NB4 (cell line): ENCODE results near the gene RTCA.
"Not testable (repeated sequence)": the region's sequence is repeated elsewhere in the genome, so short reads cannot be mapped to it uniquely, and the experiment has no call there.

Experiments
- DNase-seq: peaks from one replicate; pipeline ENCODE4 v3.0.0; 2010; ENCODE audit warnings: low read depth
- H3K4me3 ChIP-seq: one replicate; pipeline ENCODE4 v1.5.1; 2011; ENCODE audit warnings: mild to moderate bottlenecking, low read depth, low read length, moderate library complexity
- CTCF ChIP-seq: IDR thresholded peaks from one replicate; pipeline ENCODE4 v1.5.1; 2012; ENCODE audit warnings: low read depth, low read length
- MAX ChIP-seq: IDR thresholded peaks from 2 replicates; pipeline ENCODE4 v1.6.1; 2011; ENCODE audit warnings: low read depth, low read length
- MYC ChIP-seq: IDR thresholded peaks from 2 replicates; pipeline ENCODE4 v1.6.1; 2011; ENCODE audit warnings: low read depth, low read length
- POLR2A ChIP-seq: IDR thresholded peaks from 2 replicates; pipeline ENCODE4 v1.6.1; 2011; ENCODE audit warnings: mild to moderate bottlenecking; ENCODE audit not compliant: insufficient read length; ENCODE audit errors: extremely low read depth

RTCA gene

GRCh38 chr1:100229681-100230443, 36.2 kb upstream of the RTCA start:
- TF ChIP-seq CTCF, result no peak
- TF ChIP-seq MAX, result no peak
- TF ChIP-seq POLR2A, result no peak
- no peak for TF ChIP-seq MYC
- DNase-seq, result no peak
- no peak overlapping the region for H3K4me3 ChIP-seq

GRCh38 chr1:100230765-100231164, 35.3 kb upstream of the RTCA start:
- H3K4me3 ChIP-seq, result no peak overlapping the region
- no peak for DNase-seq
- TF ChIP-seq CTCF, result no peak
- no peak for TF ChIP-seq MAX
- no peak for TF ChIP-seq MYC
- TF ChIP-seq POLR2A, result no peak

- no peak for TF ChIP-seq CTCF
- TF ChIP-seq MAX, result no peak
- TF ChIP-seq POLR2A, result no peak
- no peak overlapping the region for H3K4me3 ChIP-seq
- DNase-seq, result no peak
These were observed 34.3 kb upstream of the RTCA start for GRCh38 chr1:100231721-100232120.

- TF ChIP-seq CTCF (no peak), MYC (no peak)
- no peak overlapping the region for H3K4me3 ChIP-seq
- DNase-seq, result no peak
These were observed 33.9 kb upstream of the RTCA start for GRCh38 chr1:100232156-100232555.

- DNase-seq, H3K4me3 ChIP-seq: not testable (repeated sequence)
These were observed 32.5 kb upstream of the RTCA start for GRCh38 chr1:100233566-100233965.

- TF ChIP-seq CTCF (no peak), POLR2A (no peak), MAX (no peak), MYC (no peak)
- no peak for DNase-seq
- H3K4me3 ChIP-seq, result no peak overlapping the region
These were observed 31.6 kb upstream of the RTCA start for GRCh38 chr1:100234432-100234831.
